Measurements from ENCODE around the gene CD83.
"Not testable (repeated sequence)": the region's sequence is repeated elsewhere in the genome, so short reads cannot be mapped to it uniquely, and the experiment has no call there.

Gene CD83

DNA sequence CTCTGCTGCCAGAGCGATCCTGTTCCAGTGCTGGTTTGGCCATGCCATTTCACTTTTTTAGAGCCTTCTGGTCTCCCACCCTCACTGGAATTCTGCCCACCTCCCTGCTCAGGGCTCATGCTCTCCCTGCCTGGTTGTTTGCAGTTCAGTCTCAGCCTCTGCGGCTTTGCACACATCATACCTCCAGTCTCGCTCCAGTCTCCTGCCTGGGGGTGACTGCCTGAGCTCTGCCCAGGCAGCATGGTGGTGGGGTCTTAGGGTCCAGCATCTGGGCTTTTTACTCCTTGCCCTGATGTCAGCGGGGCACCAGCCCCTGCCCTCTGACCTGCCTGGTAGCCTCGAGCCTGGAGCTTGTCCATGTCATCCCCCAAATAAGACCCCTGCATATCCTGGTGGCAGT is 30.9 kb downstream of the CD83 start:
- H3K4me3 ChIP-seq (replicated peaks; ENCODE audit: insufficient read depth, low read length), result no peak overlapping the region
- no peak for TF ChIP-seq GABPA (IDR thresholded peaks at IDR 0.05; ENCODE audit: low read depth)
- no peak overlapping the region for H3K27ac ChIP-seq (replicated peaks)

DNA sequence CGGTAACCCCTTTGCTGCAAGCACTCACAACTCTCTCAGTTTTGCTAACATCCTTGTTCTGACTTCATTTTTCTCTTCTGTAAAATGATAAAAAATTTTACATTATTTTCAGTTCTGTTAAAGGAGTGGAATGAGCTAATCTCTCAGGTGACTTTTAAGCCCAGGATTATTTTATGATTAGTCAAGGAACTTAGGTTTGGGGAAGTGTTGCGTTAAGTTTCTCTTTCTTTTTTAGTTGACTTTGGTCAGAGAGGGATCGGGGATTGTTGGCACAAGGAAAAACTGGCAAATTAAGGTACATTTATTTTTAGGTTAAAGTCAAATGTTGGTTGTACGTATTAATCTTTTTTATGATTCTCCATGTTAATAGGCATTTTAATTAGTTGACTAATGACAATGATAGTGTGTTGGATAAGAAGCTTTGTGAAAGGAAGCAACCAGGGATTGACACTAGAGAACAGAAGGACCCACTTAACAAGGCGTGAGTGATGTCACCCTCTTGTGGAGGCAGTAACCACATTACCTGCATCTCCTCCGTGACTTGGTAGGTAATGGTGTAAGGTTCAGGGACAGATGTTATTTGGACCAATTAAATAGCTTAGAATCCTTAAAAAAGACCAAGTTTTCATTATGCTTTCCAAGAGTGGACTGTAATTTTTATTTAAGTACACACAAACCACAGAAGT is 31.6 kb downstream of the CD83 start:
- no peaks in the 10 kb centered on the region for H3K27me3 ChIP-seq (ENCODE audit: insufficient read depth, poor library complexity, severe bottlenecking)
- TF ChIP-seq, protein P1, sequence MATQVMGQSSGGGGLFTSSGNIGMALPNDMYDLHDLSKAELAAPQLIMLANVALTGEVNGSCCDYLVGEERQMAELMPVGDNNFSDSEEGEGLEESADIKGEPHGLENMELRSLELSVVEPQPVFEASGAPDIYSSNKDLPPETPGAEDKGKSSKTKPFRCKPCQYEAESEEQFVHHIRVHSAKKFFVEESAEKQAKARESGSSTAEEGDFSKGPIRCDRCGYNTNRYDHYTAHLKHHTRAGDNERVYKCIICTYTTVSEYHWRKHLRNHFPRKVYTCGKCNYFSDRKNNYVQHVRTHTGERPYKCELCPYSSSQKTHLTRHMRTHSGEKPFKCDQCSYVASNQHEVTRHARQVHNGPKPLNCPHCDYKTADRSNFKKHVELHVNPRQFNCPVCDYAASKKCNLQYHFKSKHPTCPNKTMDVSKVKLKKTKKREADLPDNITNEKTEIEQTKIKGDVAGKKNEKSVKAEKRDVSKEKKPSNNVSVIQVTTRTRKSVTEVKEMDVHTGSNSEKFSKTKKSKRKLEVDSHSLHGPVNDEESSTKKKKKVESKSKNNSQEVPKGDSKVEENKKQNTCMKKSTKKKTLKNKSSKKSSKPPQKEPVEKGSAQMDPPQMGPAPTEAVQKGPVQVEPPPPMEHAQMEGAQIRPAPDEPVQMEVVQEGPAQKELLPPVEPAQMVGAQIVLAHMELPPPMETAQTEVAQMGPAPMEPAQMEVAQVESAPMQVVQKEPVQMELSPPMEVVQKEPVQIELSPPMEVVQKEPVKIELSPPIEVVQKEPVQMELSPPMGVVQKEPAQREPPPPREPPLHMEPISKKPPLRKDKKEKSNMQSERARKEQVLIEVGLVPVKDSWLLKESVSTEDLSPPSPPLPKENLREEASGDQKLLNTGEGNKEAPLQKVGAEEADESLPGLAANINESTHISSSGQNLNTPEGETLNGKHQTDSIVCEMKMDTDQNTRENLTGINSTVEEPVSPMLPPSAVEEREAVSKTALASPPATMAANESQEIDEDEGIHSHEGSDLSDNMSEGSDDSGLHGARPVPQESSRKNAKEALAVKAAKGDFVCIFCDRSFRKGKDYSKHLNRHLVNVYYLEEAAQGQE (IDR thresholded peaks at IDR 0.05; ENCODE audit: insufficient replicate concordance, low read depth), result no peak
- TF ChIP-seq GABPA (IDR thresholded peaks at IDR 0.05; ENCODE audit: low read depth) (no peak), SPI1 (IDR thresholded peaks at IDR 0.05; ENCODE audit: borderline replicate concordance, low read depth) (no peak), POLR2AphosphoS5 (IDR thresholded peaks at IDR 0.05; ENCODE audit: low read depth) (no peak)
- TF ChIP-seq, protein P2, sequence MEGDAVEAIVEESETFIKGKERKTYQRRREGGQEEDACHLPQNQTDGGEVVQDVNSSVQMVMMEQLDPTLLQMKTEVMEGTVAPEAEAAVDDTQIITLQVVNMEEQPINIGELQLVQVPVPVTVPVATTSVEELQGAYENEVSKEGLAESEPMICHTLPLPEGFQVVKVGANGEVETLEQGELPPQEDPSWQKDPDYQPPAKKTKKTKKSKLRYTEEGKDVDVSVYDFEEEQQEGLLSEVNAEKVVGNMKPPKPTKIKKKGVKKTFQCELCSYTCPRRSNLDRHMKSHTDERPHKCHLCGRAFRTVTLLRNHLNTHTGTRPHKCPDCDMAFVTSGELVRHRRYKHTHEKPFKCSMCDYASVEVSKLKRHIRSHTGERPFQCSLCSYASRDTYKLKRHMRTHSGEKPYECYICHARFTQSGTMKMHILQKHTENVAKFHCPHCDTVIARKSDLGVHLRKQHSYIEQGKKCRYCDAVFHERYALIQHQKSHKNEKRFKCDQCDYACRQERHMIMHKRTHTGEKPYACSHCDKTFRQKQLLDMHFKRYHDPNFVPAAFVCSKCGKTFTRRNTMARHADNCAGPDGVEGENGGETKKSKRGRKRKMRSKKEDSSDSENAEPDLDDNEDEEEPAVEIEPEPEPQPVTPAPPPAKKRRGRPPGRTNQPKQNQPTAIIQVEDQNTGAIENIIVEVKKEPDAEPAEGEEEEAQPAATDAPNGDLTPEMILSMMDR (IDR thresholded peaks at IDR 0.05; ENCODE audit: insufficient read depth, low read length), result no peak
- no peak for DNase-seq (ENCODE audit: low read depth in 1 of 2, low spot score in 1 of 2)
- H3K4me3 ChIP-seq (replicated peaks; ENCODE audit: insufficient read depth, low read length), result no peak overlapping the region
- H3K27ac ChIP-seq (replicated peaks), result no peak overlapping the region

More for the DNA sequence above, 30.9 kb downstream of the CD83 start:
- no peaks in the 10 kb centered on the region for H3K27me3 ChIP-seq (ENCODE audit: insufficient read depth, poor library complexity, severe bottlenecking)
- no peak for DNase-seq (ENCODE audit: low read depth in 1 of 2, low spot score in 1 of 2)

DNA sequence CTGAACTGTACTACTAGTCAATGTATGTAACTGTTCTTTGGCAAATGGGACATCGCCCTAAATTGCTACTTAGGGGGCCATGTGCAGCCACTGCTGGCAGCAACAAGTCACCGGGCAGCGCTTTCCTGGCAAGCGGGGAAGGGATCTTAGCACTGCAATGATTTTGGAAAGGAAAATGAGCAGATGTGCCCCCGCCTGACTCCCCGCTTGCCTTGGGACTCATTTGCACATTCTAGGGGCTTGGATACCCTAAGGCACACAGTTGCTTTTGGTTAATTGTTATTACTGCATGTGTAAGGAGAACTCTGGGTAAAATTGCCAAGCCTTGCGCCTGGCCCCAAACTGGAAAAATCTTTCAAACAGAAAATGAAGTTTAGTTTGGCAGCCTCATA is 32.2 kb downstream of the CD83 start:
- Histone ChIP-seq H3K27ac (replicated peaks) (no peak overlapping the region), H3K4me3 (replicated peaks; ENCODE audit: insufficient read depth, low read length) (no peak overlapping the region), H3K27me3 (ENCODE audit: insufficient read depth, poor library complexity, severe bottlenecking) (no peaks in the 10 kb centered on the region)
- TF ChIP-seq, protein P2 (IDR thresholded peaks at IDR 0.05; ENCODE audit: insufficient read depth, low read length), result no peak
- TF ChIP-seq GABPA (IDR thresholded peaks at IDR 0.05; ENCODE audit: low read depth) (no peak), SPI1 (IDR thresholded peaks at IDR 0.05; ENCODE audit: borderline replicate concordance, low read depth) (no peak)
- DNase-seq (ENCODE audit: low read depth in 1 of 2, low spot score in 1 of 2), result no peak

DNA sequence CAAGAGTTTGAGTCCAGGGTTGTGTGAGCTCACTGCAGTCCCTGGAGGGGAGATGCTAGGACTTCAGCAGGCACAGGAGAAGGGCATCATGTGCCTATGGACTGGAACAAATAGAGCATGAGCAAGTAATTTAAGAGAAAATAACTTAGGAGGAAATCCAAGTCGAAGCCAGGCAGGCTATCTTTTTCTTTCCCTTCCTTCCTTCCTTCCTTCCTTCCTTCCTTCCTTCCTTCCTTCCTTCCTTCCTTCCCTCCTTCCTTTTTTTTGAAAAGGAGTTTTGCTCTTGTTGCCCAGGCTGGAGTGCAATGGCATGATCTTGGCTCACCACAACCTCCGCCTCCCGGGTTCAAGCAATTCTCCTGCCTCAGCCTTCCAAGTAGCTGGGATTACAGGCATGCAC is 33.7 kb downstream of the CD83 start:
- not testable (repeated sequence) for H3K27me3 ChIP-seq (ENCODE audit: insufficient read depth, poor library complexity, severe bottlenecking); DNase-seq (ENCODE audit: low read depth in 1 of 2, low spot score in 1 of 2); H3K27ac ChIP-seq (replicated peaks); H3K4me3 ChIP-seq (replicated peaks; ENCODE audit: insufficient read depth, low read length)

DNA sequence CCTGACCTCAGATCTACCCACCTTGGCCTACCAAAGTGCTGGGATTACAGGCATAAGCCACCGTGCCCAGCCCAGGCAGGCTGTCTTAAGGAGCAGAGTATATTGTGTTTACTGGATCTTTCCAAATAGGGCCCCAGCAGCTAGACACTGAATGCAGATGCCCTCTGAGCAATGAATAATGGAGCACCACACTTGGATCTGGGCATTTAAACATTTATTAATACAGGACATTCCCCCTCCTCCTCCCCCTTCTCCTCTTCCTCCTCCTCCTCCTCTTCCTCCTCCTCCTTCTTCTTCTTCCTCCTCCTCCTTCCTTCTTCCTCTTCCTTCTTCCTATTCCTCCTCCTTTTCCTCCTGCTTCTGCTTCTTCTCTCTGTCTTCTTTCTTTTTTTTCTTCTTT is 34.2 kb downstream of the CD83 start:
- Histone ChIP-seq H3K27ac (replicated peaks) (no peak overlapping the region), H3K4me3 (replicated peaks; ENCODE audit: insufficient read depth, low read length) (no peak overlapping the region), H3K27me3 (ENCODE audit: insufficient read depth, poor library complexity, severe bottlenecking) (no peaks in the 10 kb centered on the region)
- TF ChIP-seq SPI1 (IDR thresholded peaks at IDR 0.05; ENCODE audit: borderline replicate concordance, low read depth), result no peak
- no peak for TF ChIP-seq POLR2AphosphoS5 (IDR thresholded peaks at IDR 0.05; ENCODE audit: low read depth)
- TF ChIP-seq, protein P2 (IDR thresholded peaks at IDR 0.05; ENCODE audit: insufficient read depth, low read length), result no peak
- DNase-seq (ENCODE audit: low read depth in 1 of 2, low spot score in 1 of 2), result no peak
